Spinal cord (tissue), 10 donors: Measurements from ENCODE around the gene ERBB4. TPM values are rescaled to one million over a fixed set of nuclear protein-coding genes. Genes with fewer than 3 reads are reported as not detected.
"Not testable (repeated sequence)": the region's sequence is repeated elsewhere in the genome, so short reads cannot be mapped to it uniquely, and the experiment has no call there.

Experiments used
- DNase-seq, 6 donors: peaks; one replicate each; pipeline versions ENCODE4 v3.0.0 to v3.0.0-alpha.2; 2013 to 2015; ENCODE audit warnings: low spot score in 6 of 6, low read depth in 4 of 6
- H3K27ac ChIP-seq: one replicate; pipeline ENCODE4 v1.5.1; 2013; ENCODE audit warnings: low read depth, low read length, control low read depth
- H3K27me3 ChIP-seq: one replicate; pipeline ENCODE4 v1.6.1; 2013; ENCODE audit warnings: low read length; ENCODE audit not compliant: control insufficient read depth, insufficient read depth
- H3K36me3 ChIP-seq: one replicate; pipeline ENCODE4 v1.6.1; 2013; ENCODE audit warnings: low read length; ENCODE audit not compliant: control insufficient read depth, insufficient read depth
- H3K4me1 ChIP-seq: one replicate; pipeline ENCODE4 v1.6.1; 2013; ENCODE audit warnings: low read length; ENCODE audit not compliant: control insufficient read depth, insufficient read depth
- H3K4me3 ChIP-seq: one replicate; pipeline ENCODE4 v1.5.1; 2013; ENCODE audit warnings: low read depth, low read length, control low read depth
- H3K9me3 ChIP-seq: one replicate; pipeline ENCODE4 v1.6.1; 2013; ENCODE audit warnings: low read length; ENCODE audit not compliant: control insufficient read depth, insufficient read depth
- WGBS: methylation state at CpG from one replicate; pipeline ENCODE4 v1.1.5; 2013; ENCODE audit warnings: missing lambda C conversion rate; ENCODE audit not compliant: insufficient coverage; 5-methylcytosine and 5-hydroxymethylcytosine counted together
- polyA plus RNA-seq, 2 donors: library from polyadenylated mRNA; unstranded; fragments of 120-200 nt; gene quantifications; one replicate each; pipeline ENCODE4 v1.2.1, GENCODE V29; 2013; ENCODE audit not compliant: insufficient read length in 2 of 2
- total RNA-seq, 2 donors: library from RNA; depleted of rRNA in 1 of 2; stranded (reverse); fragments of 120-200 nt in 1 of 2; fragments of >200 nt in 1 of 2; gene quantifications; one replicate each; pipeline versions ENCODE4 v1.2.3 to v1.2.4, GENCODE V29; 2013 to 2014
- donor health status: healthy.

The ERBB4 gene
- total and polyA plus RNA-seq, 4 donors: 14.4 to 41.7 (median 20.8) TPM

DNA sequence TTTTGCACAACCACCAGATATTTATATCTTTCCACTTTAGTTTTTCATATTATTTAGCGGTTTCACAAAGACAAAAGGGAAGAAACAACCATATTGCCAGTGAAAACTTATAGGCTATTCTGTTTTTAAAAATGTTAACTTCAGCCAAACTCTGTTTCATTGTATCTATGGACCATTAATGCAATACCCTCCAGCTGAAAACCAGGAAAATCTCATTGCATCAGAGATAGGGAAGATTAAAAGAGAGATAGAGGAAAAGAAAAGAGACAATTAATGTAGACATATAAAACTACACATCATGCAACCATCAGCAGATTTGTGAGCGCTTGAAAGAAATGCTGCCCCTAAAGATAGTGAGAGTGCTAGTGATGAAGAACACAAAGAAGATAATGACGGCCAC, 970.2 kb downstream of the ERBB4 start:
- Histone ChIP-seq H3K4me1 (no peaks in the 10 kb centered on the region), H3K4me3 (no peak overlapping the region), H3K27me3 (no peaks in the 10 kb centered on the region), H3K9me3 (no peaks in the 10 kb centered on the region), H3K27ac (no peak overlapping the region), H3K36me3 (no peaks in the 10 kb centered on the region)
- WGBS: no CpG with 5 or more reads among the region's 3 CpGs
- no peak for DNase-seq

DNA sequence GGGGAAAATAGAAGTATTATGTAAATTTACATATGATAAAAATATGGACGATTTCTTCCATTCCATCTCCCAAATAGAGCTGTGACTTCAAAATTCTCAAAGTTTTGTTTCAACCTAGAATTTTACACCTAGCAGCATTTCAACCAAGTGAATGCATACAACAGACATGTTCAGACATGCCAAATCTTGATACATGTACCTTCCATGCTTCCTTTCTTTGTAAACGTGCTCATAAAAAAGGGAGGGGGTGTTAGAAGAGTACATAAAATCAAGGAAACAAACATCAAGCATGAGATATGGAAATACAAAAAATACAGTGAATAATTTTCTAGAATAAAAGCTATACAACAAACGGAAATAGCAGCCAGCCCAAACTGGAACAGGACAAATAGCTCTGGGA, 974.2 kb downstream of the ERBB4 start:
- WGBS: no CpG with 5 or more reads among the region's 3 CpGs
- no peak for DNase-seq
- no peaks in the 10 kb centered on the region for H3K4me1 ChIP-seq
- H3K9me3 ChIP-seq: no peaks in the 10 kb centered on the region
- no peak overlapping the region for H3K4me3 ChIP-seq
- no peaks in the 10 kb centered on the region for H3K36me3 ChIP-seq
- no peak overlapping the region for H3K27ac ChIP-seq
- H3K27me3 ChIP-seq: no peaks in the 10 kb centered on the region

DNA sequence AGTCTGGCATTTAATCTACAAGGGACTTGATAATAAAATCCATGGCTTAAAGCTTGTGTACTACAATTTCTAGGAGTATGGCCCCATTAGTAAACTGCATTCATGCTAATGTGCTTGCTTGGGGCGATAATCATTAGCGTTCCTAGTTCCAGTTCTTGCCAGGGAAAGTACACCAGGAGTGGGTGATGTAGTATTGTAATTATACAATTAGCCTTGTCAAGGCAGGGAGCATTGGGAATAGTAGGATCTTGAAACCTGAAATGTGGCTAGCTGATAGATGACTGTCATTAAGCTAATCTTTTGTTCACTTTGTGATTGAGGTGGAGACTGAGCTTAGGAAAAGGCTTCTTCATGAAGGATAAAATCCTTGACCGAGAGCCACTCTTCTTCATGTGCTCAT, 993.0 kb downstream of the ERBB4 start:
- no peaks in the 10 kb centered on the region for H3K36me3 ChIP-seq
- DNase-seq: peak in 2 of 6 donors; percentile 5 to 79
- H3K9me3 ChIP-seq: no peaks in the 10 kb centered on the region
- H3K27me3 ChIP-seq: no peaks in the 10 kb centered on the region
- H3K27ac ChIP-seq: no peak overlapping the region
- H3K4me1 ChIP-seq: no peaks in the 10 kb centered on the region
- 39% methylated on average over 3 of the region's 3 CpGs for WGBS
- no peak overlapping the region for H3K4me3 ChIP-seq

DNA sequence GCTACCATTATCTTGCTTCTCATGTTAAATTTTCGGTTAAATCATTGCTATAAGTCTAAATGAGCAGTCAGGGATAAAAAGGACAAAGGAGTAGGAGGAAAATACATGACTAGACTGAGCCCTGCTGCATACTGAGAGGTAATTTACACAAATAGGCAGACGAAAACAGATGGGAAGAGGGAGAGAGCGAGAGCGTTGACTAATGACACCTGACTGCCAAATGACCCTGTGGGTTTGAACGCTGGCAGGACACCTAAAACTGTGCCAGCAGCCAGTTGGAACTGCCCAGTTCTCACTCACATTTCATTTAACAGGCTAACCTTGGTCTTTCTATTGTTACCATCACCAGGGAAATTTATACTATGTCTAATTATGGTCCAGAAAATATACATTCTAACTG, 1004.0 kb downstream of the ERBB4 start:
- Histone ChIP-seq H3K27me3 (no peaks in the 10 kb centered on the region), H3K4me3 (no peak overlapping the region), H3K9me3 (peaks cover 6% of the 10 kb centered on the region), H3K36me3 (no peaks in the 10 kb centered on the region), H3K4me1 (no peaks in the 10 kb centered on the region), H3K27ac (no peak overlapping the region)
- 0% methylated on average over 1 of the region's 5 CpGs for WGBS
- peak; percentile 18 to 94 (median 42) for DNase-seq

DNA sequence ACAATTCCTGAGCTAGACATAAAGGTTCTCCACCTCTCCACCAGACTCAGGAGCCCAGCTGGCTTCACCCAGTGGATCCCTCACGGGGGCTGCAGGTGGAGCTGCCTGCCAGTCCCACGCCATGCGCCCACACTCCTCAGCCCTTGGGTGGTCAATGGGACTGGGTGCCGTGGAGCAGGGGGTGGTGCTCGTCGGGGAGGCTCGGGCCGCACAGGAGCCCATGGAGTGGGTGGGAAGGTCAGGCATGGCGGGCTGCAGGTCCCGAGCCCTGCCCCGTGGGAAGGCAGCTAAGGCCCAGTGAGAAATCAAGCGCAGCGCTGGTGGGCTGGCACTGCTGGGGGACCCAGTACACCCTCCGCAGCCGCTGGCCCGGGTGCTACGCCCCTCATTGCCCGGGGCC, 1014.4 kb downstream of the ERBB4 start:
- H3K9me3 ChIP-seq, DNase-seq, H3K4me1 ChIP-seq, H3K4me3 ChIP-seq, H3K27me3 ChIP-seq, H3K27ac ChIP-seq, H3K36me3 ChIP-seq: not testable (repeated sequence)
- WGBS: 97% methylated on average over 12 of the region's 18 CpGs

DNA sequence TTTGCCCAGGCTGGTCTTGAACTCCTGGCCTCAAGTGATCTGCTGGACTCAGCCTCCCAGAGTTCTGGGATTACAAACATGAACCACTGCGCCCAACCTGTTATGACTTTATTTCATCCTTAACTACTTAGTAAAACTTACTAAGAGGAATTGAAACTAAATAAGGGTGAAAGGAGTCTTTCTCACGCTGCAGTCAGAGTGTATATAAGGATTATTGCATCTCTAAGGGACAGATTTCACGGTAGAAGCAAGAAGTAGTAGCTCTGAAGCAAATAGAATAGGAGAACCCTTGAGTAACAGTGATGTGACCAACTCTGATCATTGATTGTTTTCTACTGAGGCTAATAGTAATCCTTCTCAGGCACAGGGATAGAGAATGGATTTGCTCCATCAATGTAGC, 1022.1 kb downstream of the ERBB4 start:
- no peaks in the 10 kb centered on the region for H3K27me3 ChIP-seq
- H3K4me3 ChIP-seq: no peak overlapping the region
- DNase-seq: no peak
- H3K9me3 ChIP-seq: no peaks in the 10 kb centered on the region
- no peaks in the 10 kb centered on the region for H3K36me3 ChIP-seq
- H3K27ac ChIP-seq: no peak overlapping the region
- no peaks in the 10 kb centered on the region for H3K4me1 ChIP-seq
- 100% methylated on average over 1 of the region's 3 CpGs for WGBS

DNA sequence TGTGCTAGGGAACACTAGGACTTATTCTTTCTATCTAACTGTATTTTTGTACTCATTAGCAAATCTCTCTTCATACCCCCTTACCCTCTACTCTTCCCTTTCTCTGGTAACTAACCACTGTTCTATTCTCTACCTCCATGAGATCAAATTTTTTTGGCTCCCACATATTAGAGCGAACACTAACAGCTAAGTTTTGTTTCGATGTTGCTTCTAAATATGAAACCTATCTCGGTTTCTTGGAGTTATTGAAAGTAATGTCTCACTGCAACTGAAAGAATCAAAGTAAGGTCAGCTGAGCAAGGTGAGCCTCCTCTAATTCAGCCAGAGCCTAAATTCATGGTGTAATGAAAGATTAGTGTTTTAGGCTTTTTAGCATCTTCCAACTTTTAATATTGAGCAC, 1024.6 kb downstream of the ERBB4 start:
- Histone ChIP-seq H3K4me1 (no peaks in the 10 kb centered on the region), H3K9me3 (no peaks in the 10 kb centered on the region), H3K36me3 (no peaks in the 10 kb centered on the region), H3K27me3 (no peaks in the 10 kb centered on the region), H3K27ac (no peak overlapping the region), H3K4me3 (no peak overlapping the region)
- WGBS: 82% methylated on average over 3 of the region's 3 CpGs
- DNase-seq: no peak

DNA sequence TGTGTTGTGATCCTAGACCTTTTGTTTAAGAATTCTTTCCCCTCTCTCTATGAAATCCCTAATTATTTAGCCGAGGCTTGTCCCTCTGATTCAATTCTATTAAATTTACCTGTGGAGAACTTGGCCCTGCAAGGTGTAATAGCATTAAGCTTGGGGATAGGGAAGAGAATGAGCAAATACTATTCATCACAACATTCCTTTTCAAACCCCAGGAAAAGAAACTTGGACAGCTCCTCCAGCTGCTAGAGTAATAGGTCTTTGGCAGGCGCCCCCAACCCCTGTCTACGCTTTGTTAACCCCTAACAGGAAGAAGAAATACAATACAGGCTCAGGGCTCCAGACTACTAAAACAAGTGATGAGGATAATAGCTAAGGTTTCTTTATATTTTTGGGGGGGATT, 1025.2 kb downstream of the ERBB4 start:
- no CpG with 5 or more reads among the region's 3 CpGs for WGBS
- H3K4me1 ChIP-seq: no peaks in the 10 kb centered on the region
- peak in 1 of 6 donors; percentile 36 for DNase-seq
- H3K36me3 ChIP-seq: no peaks in the 10 kb centered on the region
- no peak overlapping the region for H3K4me3 ChIP-seq
- no peaks in the 10 kb centered on the region for H3K9me3 ChIP-seq
- no peaks in the 10 kb centered on the region for H3K27me3 ChIP-seq
- no peak overlapping the region for H3K27ac ChIP-seq

DNA sequence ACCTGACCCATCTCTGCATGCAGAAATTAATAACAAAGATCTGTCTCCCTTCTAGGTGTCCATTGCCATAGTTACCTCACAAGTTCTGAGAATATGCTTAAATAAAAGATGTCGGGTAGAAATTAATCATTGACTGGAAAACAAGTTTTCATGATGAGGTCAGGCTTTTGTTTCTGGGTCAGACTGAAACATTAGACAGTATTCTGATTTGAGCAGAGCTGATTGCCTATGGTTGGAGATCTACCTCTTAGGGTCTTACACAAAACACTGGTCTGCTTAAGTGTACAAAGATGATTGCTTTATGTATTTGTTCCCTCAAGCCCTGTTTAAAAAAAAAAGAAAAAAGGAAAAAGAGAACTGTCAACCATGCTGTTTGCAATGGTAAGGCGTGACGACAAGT, 1025.8 kb downstream of the ERBB4 start:
- WGBS: 66% methylated on average over 2 of the region's 3 CpGs
- no peak for DNase-seq
- Histone ChIP-seq H3K27ac (no peak overlapping the region), H3K36me3 (no peaks in the 10 kb centered on the region), H3K4me3 (no peak overlapping the region), H3K4me1 (no peaks in the 10 kb centered on the region), H3K9me3 (no peaks in the 10 kb centered on the region), H3K27me3 (no peaks in the 10 kb centered on the region)

DNA sequence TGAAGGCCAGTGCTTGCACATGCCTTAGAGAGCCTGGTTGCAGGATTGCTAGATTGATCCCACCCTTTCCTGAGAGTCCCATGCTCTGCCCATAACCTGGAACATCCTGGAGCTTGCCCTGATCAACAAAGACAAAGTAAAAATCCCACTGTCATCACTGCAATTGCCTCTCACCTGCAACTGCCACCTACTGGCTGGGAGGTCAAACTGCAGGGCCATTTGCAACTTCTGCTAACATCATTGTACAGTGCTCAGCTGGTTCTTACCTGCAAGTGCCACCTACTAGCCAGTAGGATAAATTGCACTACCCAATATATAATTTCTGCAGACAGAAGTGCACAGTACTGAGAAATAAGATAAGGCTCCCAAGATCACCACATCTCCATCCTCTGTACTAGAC, 1034.7 kb downstream of the ERBB4 start:
- Histone ChIP-seq H3K36me3 (no peaks in the 10 kb centered on the region), H3K27me3 (no peaks in the 10 kb centered on the region), H3K27ac (no peak overlapping the region), H3K9me3 (peaks cover 3% of the 10 kb centered on the region), H3K4me1 (no peaks in the 10 kb centered on the region), H3K4me3 (no peak overlapping the region)
- DNase-seq: no peak
